Stomach (tissue), 9 donors: ENCODE measurements around the gene POLR3A. TPM values are rescaled to one million over a fixed set of nuclear protein-coding genes. Genes with fewer than 3 reads are reported as not detected.
"Not testable (repeated sequence)": the region's sequence is repeated elsewhere in the genome, so short reads cannot be mapped to it uniquely, and the experiment has no call there.

Source experiments
- DNase-seq, 2 donors: peaks; one replicate each; pipeline versions ENCODE4 v3.0.0 to v3.0.0-alpha.2; 2013 to 2019
- H3K27ac ChIP-seq, 5 donors: fragments of 200-600 bp in 4 of 5; sonication (generic) in 4 of 5; one replicate each; pipeline ENCODE4 v1.5.1; 2013 to 2019; ENCODE audit warnings: mild to moderate bottlenecking in 1 of 5, moderate library complexity in 1 of 5
- H3K27me3 ChIP-seq, 3 donors: fragments of 200-600 bp; sonication (generic); one replicate each; pipeline ENCODE4 v1.5.1; 2017 to 2019; ENCODE audit warnings: mixed run types in 1 of 3
- H3K36me3 ChIP-seq, 4 donors: fragments of 200-600 bp; sonication (generic); 1 replicate in 3 of 4; 2 replicates in 1 of 4; pipeline ENCODE4 v1.5.1; 2016 to 2019
- H3K4me1 ChIP-seq, 4 donors: fragments of 200-600 bp; sonication (generic); one replicate each; pipeline ENCODE4 v1.5.1; 2016 to 2019
- H3K4me3 ChIP-seq, 4 donors: fragments of 200-600 bp; sonication (generic) in 3 of 4; one replicate each; pipeline ENCODE4 v1.5.1; 2016 to 2019; ENCODE audit warnings: mild to moderate bottlenecking in 1 of 4
- H3K9me3 ChIP-seq, 4 donors: fragments of 200-600 bp; sonication (generic); one replicate each; pipeline ENCODE4 v1.5.1; 2016 to 2019
- CTCF ChIP-seq, 7 experiments: fragments of 450-650 bp in 4 of 7; fragments of 200-600 bp in 3 of 7; sonication (generic) in 3 of 7; IDR thresholded peaks; one replicate each; pipeline ENCODE4 v1.5.1; 2016 to 2019; ENCODE audit warnings: antibody characterized with exemption in 7 of 7, control low read depth in 2 of 7, mild to moderate bottlenecking in 1 of 7
- EP300 ChIP-seq: sonication (generic); formaldehyde crosslinking; IDR thresholded peaks from one replicate; pipeline ENCODE4 v1.6.1; 2017; ENCODE audit warnings: antibody characterized with exemption
- POLR2A ChIP-seq, 4 donors: fragments of 450-650 bp; IDR thresholded peaks; one replicate each; pipeline ENCODE4 v1.6.1; 2016; ENCODE audit warnings: antibody characterized with exemption in 4 of 4, control low read depth in 2 of 4, mild to moderate bottlenecking in 1 of 4, moderate library complexity in 1 of 4
- POLR2AphosphoS5 ChIP-seq, 3 donors: sonication (generic); formaldehyde crosslinking; IDR thresholded peaks; one replicate each; pipeline ENCODE4 v1.6.1; 2016; ENCODE audit warnings: antibody characterized with exemption in 3 of 3
- WGBS, 5 donors: extraction: QIAGEN DNeasy Blood & Tissue Kit in 3 of 5; methylation state at CpG; one replicate each; pipeline versions ENCODE4 v1.1.5 to v1.1.7; 2013 to 2018; 5-methylcytosine and 5-hydroxymethylcytosine counted together
- intact Hi-C: fragments of 100-400 bp; cut with DNase I; formaldehyde crosslinking; loops from one replicate; pipeline ENCODE4 v1.15.1; 2023; ENCODE audit warnings: low total_unique reads
- polyA plus RNA-seq, 3 donors: library from polyadenylated mRNA; stranded (reverse); fragments of 200-250 nt; gene quantifications; one replicate each; pipeline ENCODE4 v1.2.3, GENCODE V29; 2013
- total RNA-seq, 5 donors: library from RNA; depleted of rRNA; stranded (reverse); fragments of >200 nt; gene quantifications; one replicate each; pipeline versions ENCODE4 v1.1.0 to v1.2.3, GENCODE V29; 2014 to 2016
- donor health status: healthy with polysubstance abuse.
- donor health status: Bipolar disorder and iron deficiency.
- donor health status: healthy.

Gene POLR3A
- total and polyA plus RNA-seq, 8 donors, result 2.1 to 25.8 (median 8.9) TPM

GRCh38 chr10:78000206-78000605 lies 29.1 kb downstream of the POLR3A start:
- peaks cover 65 to 81% (median 74%) of the 10 kb centered on the region in 4 donors for H3K36me3 ChIP-seq
- no peaks in the 10 kb centered on the region for H3K9me3 ChIP-seq
- no peaks in the 10 kb centered on the region for H3K27me3 ChIP-seq
- intact Hi-C loops, result no loop called here
- no peaks in the 10 kb centered on the region for H3K4me1 ChIP-seq
- no peak for TF ChIP-seq POLR2A (IDR thresholded peaks at IDR 0.05)
- TF ChIP-seq POLR2AphosphoS5 (IDR thresholded peaks at IDR 0.05), result no peak
- no peak for TF ChIP-seq CTCF (IDR thresholded peaks at IDR 0.05)
- TF ChIP-seq EP300, result no peak
- H3K4me3 ChIP-seq, result no peak overlapping the region
- H3K27ac ChIP-seq, result no peak overlapping the region
- DNase-seq, result no peak

- H3K4me3 ChIP-seq, DNase-seq, intact Hi-C loops, H3K27me3 ChIP-seq, H3K9me3 ChIP-seq, H3K4me1 ChIP-seq, H3K27ac ChIP-seq: not testable (repeated sequence)
- H3K36me3 ChIP-seq, result peaks cover 51 to 75% (median 68%) of the 10 kb centered on the region in 4 donors
- 93 to 98% (median 97%) methylated on average over 4 to 5 of the region's 5 CpGs for WGBS, 5 donors
These were observed 30.5 kb downstream of the POLR3A start for GRCh38 chr10:77998780-77999179.

GRCh38 chr10:77993620-77994019 lies 35.7 kb downstream of the POLR3A start:
- intact Hi-C loops, result no loop called here
- DNase-seq, result no peak
- Histone ChIP-seq H3K9me3 (no peaks in the 10 kb centered on the region), H3K27me3 (no peaks in the 10 kb centered on the region), H3K36me3 (peaks cover 40 to 75% (median 68%) of the 10 kb centered on the region in 4 donors), H3K4me3 (no peak overlapping the region), H3K4me1 (no peaks in the 10 kb centered on the region), H3K27ac (no peak overlapping the region)
- TF ChIP-seq CTCF (IDR thresholded peaks at IDR 0.05) (no peak), POLR2A (IDR thresholded peaks at IDR 0.05) (no peak), EP300 (no peak), POLR2AphosphoS5 (IDR thresholded peaks at IDR 0.05) (no peak)
- 86 to 98% (median 96%) methylated on average over 3 of the region's 3 CpGs for WGBS, 5 donors

- 50 to 73% (median 61%) methylated on average over 9 to 11 of the region's 11 CpGs for WGBS, 5 donors
- intact Hi-C loops, result no loop called here
- Histone ChIP-seq H3K9me3 (no peaks in the 10 kb centered on the region), H3K36me3 (peaks cover 76 to 100% (median 100%) of the 10 kb centered on the region in 4 donors), H3K27me3 (no peaks in the 10 kb centered on the region), H3K27ac (peak overlapping the region in 4 of 5 donors; percentile 5 to 56 (median 29)), H3K4me1 (no peaks in the 10 kb centered on the region), H3K4me3 (no peak overlapping the region)
- DNase-seq, result peak; percentile 41 to 60
- TF ChIP-seq EP300, result no peak
- TF ChIP-seq POLR2A (IDR thresholded peaks at IDR 0.05), result no peak
- TF ChIP-seq CTCF (IDR thresholded peaks at IDR 0.05), result no peak
- TF ChIP-seq POLR2AphosphoS5 (IDR thresholded peaks at IDR 0.05), result no peak
These were observed 40.1 kb downstream of the POLR3A start for GRCh38 chr10:77989081-77989724.

GRCh38 chr10:77987671-77988255 lies 41.6 kb downstream of the POLR3A start:
- no peak for TF ChIP-seq POLR2AphosphoS5 (IDR thresholded peaks at IDR 0.05)
- TF ChIP-seq CTCF (IDR thresholded peaks at IDR 0.05), result no peak
- no peak for TF ChIP-seq EP300
- TF ChIP-seq POLR2A (IDR thresholded peaks at IDR 0.05), result no peak
- Histone ChIP-seq H3K27me3 (no peaks in the 10 kb centered on the region), H3K4me1 (no peaks in the 10 kb centered on the region), H3K27ac (no peak overlapping the region), H3K9me3 (no peaks in the 10 kb centered on the region), H3K36me3 (peaks cover 80 to 100% (median 100%) of the 10 kb centered on the region in 4 donors), H3K4me3 (no peak overlapping the region)
- intact Hi-C loops, result no loop called here
- WGBS, 5 donors, result 91 to 99% (median 95%) methylated on average over 7 of the region's 7 CpGs
- no peak for DNase-seq
